ENCODE data around the gene C7orf33. TPM values are rescaled to one million over a fixed set of nuclear protein-coding genes. Genes with fewer than 3 reads are reported as not detected.

C7orf33 gene
- total RNA-seq, 1 experiment from 2014 or later = not detected

GRCh38 chr7:148588670-148589131 lies 1.9 kb upstream of the C7orf33 start:
- Histone ChIP-seq H2AK5ac (ENCODE audit: insufficient read length, low read length) (no peak overlapping the region), H3K4me2 (ENCODE audit: insufficient read depth, insufficient read length, low read length) (no peak overlapping the region), H3K56ac (ENCODE audit: insufficient read length, low read depth, low read length) (no peak overlapping the region), H2BK5ac (ENCODE audit: insufficient read length, low read length) (no peak overlapping the region), H4K91ac (ENCODE audit: insufficient read length, low read depth, low read length) (no peak overlapping the region), H3K9ac (ENCODE audit: extremely low read depth, insufficient read length, low read length) (no peak overlapping the region), H4K8ac (replicated peaks; ENCODE audit: insufficient read length, low read depth, low read length) (no peak overlapping the region), H3K27ac (ENCODE audit: insufficient read length, low read depth, low read length) (no peak overlapping the region), H2BK15ac (ENCODE audit: low read depth, low read length) (no peak overlapping the region), H3K4ac (ENCODE audit: low read depth, low read length) (no peak overlapping the region), H2BK20ac (ENCODE audit: low read depth, low read length, poor library complexity, severe bottlenecking) (no peak overlapping the region), H4K20me1 (ENCODE audit: control insufficient read depth, insufficient read depth, insufficient read length) (no peaks in the 10 kb centered on the region), H3K23ac (ENCODE audit: insufficient read length, low read depth, low read length) (no peak overlapping the region), H3K23me2 (ENCODE audit: insufficient read length, low read depth, low read length, poor library complexity, severe bottlenecking) (no peaks in the 10 kb centered on the region), H3K18ac (ENCODE audit: insufficient read length, low read depth, low read length) (no peak overlapping the region), H3K79me2 (ENCODE audit: insufficient read depth, low read length) (0 out of 2 replicates have a peak, but pooled peaks cover 1% of the 10 kb centered on the region), H2BK12ac (ENCODE audit: insufficient read length, low read depth, low read length) (no peak overlapping the region), H3K27me3 (ENCODE audit: insufficient read depth, low read length) (no peaks in the 10 kb centered on the region), H3K79me1 (ENCODE audit: insufficient read depth, low read depth, low read length, poor library complexity, severe bottlenecking) (no peaks in the 10 kb centered on the region), H3K14ac (ENCODE audit: insufficient read depth, low read length) (no peak overlapping the region), H4K5ac (ENCODE audit: insufficient read length, low read depth, low read length) (no peak overlapping the region), H2AFZ (ENCODE audit: low read length) (no peak overlapping the region), H2BK120ac (ENCODE audit: low read depth, low read length, poor library complexity, severe bottlenecking) (no peak overlapping the region), H3K9me3 (ENCODE audit: control insufficient read depth, low read depth, low read length) (no peaks in the 10 kb centered on the region), H3T11ph (ENCODE audit: low read length) (no peak overlapping the region), H3K4me1 (ENCODE audit: insufficient read depth, low read length) (peaks cover 5% of the 10 kb centered on the region; the same call in 1 of the 2 replicates)
- Mint-ChIP-seq H3K9me3 (no peaks in the 10 kb centered on the region), H3K4me3 (no peak overlapping the region), H3K27ac (no peak overlapping the region; a peak in 1 of 7 replicates), H3K27me3 (ENCODE audit: low read depth) (peaks cover 4% of the 10 kb centered on the region), H3K4me1 (peaks cover 52% of the 10 kb centered on the region in 2 experiments), H3K36me3 (ENCODE audit: insufficient read depth in 1 of 3, low read depth in 3 of 3) (no peaks in the 10 kb centered on the region)
- no CpG with 5 or more reads among the region's 13 CpGs for WGBS (ENCODE audit: extremely low coverage, insufficient read length, low lambda C conversion rate)
- TF ChIP-seq CTCF (conservative IDR thresholded peaks at IDR 0.05) = no peak
- DNase-seq = no peak

All from H9 (cell line).